Muscle layer of colon (tissue), 2 donors: ENCODE data around the gene SLC5A9.
"Not testable (repeated sequence)": the region's sequence is repeated elsewhere in the genome, so short reads cannot be mapped to it uniquely, and the experiment has no call there.

Experiments used
- H3K27ac ChIP-seq: one replicate; pipeline ENCODE4 v1.7.0; 2013; ENCODE audit warnings: low read depth, mild to moderate bottlenecking, low read length, moderate library complexity
- H3K27me3 ChIP-seq, 2 donors: one replicate each; pipeline ENCODE4 v1.7.0; 2013; ENCODE audit warnings: low read length in 2 of 2, mild to moderate bottlenecking in 2 of 2; ENCODE audit not compliant: insufficient read depth in 2 of 2, control insufficient read depth in 1 of 2
- H3K36me3 ChIP-seq: one replicate; pipeline ENCODE4 v1.7.0; 2013; ENCODE audit warnings: mild to moderate bottlenecking, low read length; ENCODE audit not compliant: insufficient read depth
- H3K4me1 ChIP-seq: one replicate; pipeline ENCODE4 v1.7.0; 2013; ENCODE audit warnings: mild to moderate bottlenecking, low read length; ENCODE audit not compliant: insufficient read depth
- H3K4me3 ChIP-seq, 2 donors: one replicate each; pipeline ENCODE4 v1.7.0; 2013; ENCODE audit warnings: low read length in 2 of 2, low read depth in 1 of 2, mild to moderate bottlenecking in 1 of 2, moderate library complexity in 1 of 2
- H3K9ac ChIP-seq: one replicate; pipeline ENCODE4 v1.7.0; 2013; ENCODE audit warnings: low read length
- H3K9me3 ChIP-seq: one replicate; pipeline ENCODE4 v1.7.0; 2013; ENCODE audit warnings: mild to moderate bottlenecking, low read length
- donor health status: abdominal sarcoma.
- donor health status: Adenocarcinoma of cecum.

SLC5A9 gene

GRCh38 chr1:48284696-48285420 lies 62.3 kb downstream of the SLC5A9 start:
- H3K4me1 ChIP-seq, H3K9ac ChIP-seq: not testable (repeated sequence)

GRCh38 chr1:48285525-48285924 lies 63.0 kb downstream of the SLC5A9 start:
- H3K4me1 ChIP-seq, result no peaks in the 10 kb centered on the region
- no peaks in the 10 kb centered on the region for H3K27me3 ChIP-seq
- no peak overlapping the region for H3K9ac ChIP-seq
- H3K9me3 ChIP-seq, result no peaks in the 10 kb centered on the region
- no peak overlapping the region for H3K27ac ChIP-seq
- H3K36me3 ChIP-seq, result no peaks in the 10 kb centered on the region
- no peak overlapping the region for H3K4me3 ChIP-seq

More at GRCh38 chr1:48284696-48285420, 62.3 kb downstream of the SLC5A9 start:
- H3K36me3 ChIP-seq, H3K27ac ChIP-seq, H3K4me3 ChIP-seq, H3K9me3 ChIP-seq, H3K27me3 ChIP-seq: not testable (repeated sequence)

- Histone ChIP-seq H3K27me3 (no peaks in the 10 kb centered on the region), H3K4me3 (no peak overlapping the region), H3K9ac (no peak overlapping the region), H3K27ac (no peak overlapping the region), H3K9me3 (no peaks in the 10 kb centered on the region), H3K4me1 (no peaks in the 10 kb centered on the region), H3K36me3 (no peaks in the 10 kb centered on the region)
Measured at GRCh38 chr1:48291421-48291820, 68.9 kb downstream of the SLC5A9 start.

- Histone ChIP-seq H3K4me3 (no peak overlapping the region), H3K9ac (no peak overlapping the region), H3K27ac (no peak overlapping the region), H3K4me1 (no peaks in the 10 kb centered on the region), H3K9me3 (no peaks in the 10 kb centered on the region), H3K36me3 (no peaks in the 10 kb centered on the region), H3K27me3 (no peaks in the 10 kb centered on the region)
Measured at GRCh38 chr1:48292706-48293105, 70.2 kb downstream of the SLC5A9 start.

GRCh38 chr1:48294094-48294493 lies 71.6 kb downstream of the SLC5A9 start:
- H3K27ac ChIP-seq, result not testable (repeated sequence)

GRCh38 chr1:48294656-48295055 lies 72.1 kb downstream of the SLC5A9 start:
- no peak overlapping the region for H3K9ac ChIP-seq
- no peaks in the 10 kb centered on the region for H3K4me1 ChIP-seq
- H3K27ac ChIP-seq, result no peak overlapping the region
- no peak overlapping the region for H3K4me3 ChIP-seq
- H3K36me3 ChIP-seq, result no peaks in the 10 kb centered on the region
- H3K27me3 ChIP-seq, result no peaks in the 10 kb centered on the region
- no peaks in the 10 kb centered on the region for H3K9me3 ChIP-seq

More at GRCh38 chr1:48294094-48294493, 71.6 kb downstream of the SLC5A9 start:
- not testable (repeated sequence) for H3K9me3 ChIP-seq, H3K36me3 ChIP-seq, H3K9ac ChIP-seq, H3K4me3 ChIP-seq, H3K27me3 ChIP-seq, H3K4me1 ChIP-seq
